ENCODE data around the gene OR10J4.
"Not testable (repeated sequence)": the region's sequence is repeated elsewhere in the genome, so short reads cannot be mapped to it uniquely, and the experiment has no call there.

OR10J4 gene

DNA sequence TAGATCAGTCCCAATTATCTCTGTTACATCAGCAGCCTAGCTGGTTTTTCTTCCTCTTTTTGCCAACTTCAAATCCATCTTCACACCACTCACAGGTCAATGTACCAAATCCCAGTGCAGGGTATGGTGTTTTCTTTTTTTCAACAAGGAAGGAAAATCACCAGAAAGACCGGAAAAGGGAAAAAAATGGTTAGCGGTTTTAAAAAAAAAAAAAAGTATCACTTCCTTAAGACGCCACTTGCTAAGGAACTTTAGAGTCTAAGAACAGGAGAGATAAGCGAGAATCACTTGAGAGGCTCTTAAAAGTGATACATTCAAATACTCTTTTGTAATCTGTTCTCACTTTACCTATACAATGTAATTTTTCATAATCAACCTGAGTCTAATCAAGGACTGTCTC is 4.5 kb downstream of the OR10J4 start:
- TF ChIP-seq, protein P1, sequence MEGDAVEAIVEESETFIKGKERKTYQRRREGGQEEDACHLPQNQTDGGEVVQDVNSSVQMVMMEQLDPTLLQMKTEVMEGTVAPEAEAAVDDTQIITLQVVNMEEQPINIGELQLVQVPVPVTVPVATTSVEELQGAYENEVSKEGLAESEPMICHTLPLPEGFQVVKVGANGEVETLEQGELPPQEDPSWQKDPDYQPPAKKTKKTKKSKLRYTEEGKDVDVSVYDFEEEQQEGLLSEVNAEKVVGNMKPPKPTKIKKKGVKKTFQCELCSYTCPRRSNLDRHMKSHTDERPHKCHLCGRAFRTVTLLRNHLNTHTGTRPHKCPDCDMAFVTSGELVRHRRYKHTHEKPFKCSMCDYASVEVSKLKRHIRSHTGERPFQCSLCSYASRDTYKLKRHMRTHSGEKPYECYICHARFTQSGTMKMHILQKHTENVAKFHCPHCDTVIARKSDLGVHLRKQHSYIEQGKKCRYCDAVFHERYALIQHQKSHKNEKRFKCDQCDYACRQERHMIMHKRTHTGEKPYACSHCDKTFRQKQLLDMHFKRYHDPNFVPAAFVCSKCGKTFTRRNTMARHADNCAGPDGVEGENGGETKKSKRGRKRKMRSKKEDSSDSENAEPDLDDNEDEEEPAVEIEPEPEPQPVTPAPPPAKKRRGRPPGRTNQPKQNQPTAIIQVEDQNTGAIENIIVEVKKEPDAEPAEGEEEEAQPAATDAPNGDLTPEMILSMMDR (IDR thresholded peaks at IDR 0.05; ENCODE audit: low read depth, low read length): no peak
- no peak overlapping the region for H3K4me3 ChIP-seq (ENCODE audit: low read depth, low read length)

DNA sequence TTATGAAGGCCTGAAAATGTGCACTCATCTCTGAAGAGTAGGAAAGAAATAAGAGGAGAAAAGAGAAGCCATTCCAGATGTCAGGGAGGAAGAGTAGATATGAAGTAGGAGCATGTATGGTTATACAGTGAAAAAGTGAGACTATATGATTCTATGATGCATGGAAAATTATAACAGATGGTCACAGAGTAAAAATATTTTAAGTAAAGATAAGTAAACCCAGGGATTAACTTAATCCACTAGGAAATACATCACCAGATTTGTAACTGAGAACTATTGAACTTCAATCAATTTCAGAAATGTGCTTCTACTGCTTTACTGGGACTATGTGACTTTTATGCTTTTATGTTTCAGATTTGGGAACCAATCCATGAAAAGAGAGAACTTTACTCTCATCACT is 7.4 kb downstream of the OR10J4 start, which contains the start of gene OR10J1:
OR10J1 (plus strand) TSS at position 301 of the 400 bp plus-strand sequence; CDS start at position 371, 70 bp downstream.
- TF ChIP-seq, protein P1 (IDR thresholded peaks at IDR 0.05; ENCODE audit: low read depth, low read length): no peak

DNA sequence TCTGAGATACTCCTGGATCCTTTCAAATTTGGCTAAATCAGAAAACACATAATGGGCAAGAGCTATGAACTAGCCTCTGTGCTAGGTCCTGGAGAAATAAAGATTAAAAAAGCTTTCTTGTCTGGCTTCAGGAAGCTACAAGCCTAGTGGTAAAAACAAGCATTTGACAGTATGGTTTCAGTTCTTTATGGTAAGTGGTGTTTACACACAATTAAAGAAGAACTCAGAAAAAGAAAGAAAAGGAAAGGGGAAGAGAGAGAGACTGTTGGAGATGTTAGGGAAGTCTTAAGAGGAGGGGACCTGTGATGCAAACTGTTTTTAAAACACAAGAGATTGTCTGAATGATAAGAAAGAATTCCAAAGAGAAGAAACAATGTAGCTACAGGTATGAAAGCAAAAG is 9.4 kb downstream of the OR10J4 start:
- TF ChIP-seq, protein P1 (IDR thresholded peaks at IDR 0.05; ENCODE audit: low read depth, low read length): no peak
- H3K4me3 ChIP-seq (ENCODE audit: low read depth, low read length): no peak overlapping the region

More for the DNA sequence above, 7.4 kb downstream of the OR10J4 start, which contains the start of gene OR10J1:
- H3K4me3 ChIP-seq (ENCODE audit: low read depth, low read length): no peak within 1 kb of the TSS

- H3K4me3 ChIP-seq (ENCODE audit: low read depth, low read length): no peak overlapping the region
- TF ChIP-seq, protein P1 (IDR thresholded peaks at IDR 0.05; ENCODE audit: low read depth, low read length): no peak
Observed at GRCh38 chr1:159442428-159442827, 10.4 kb downstream of the OR10J4 start.

GRCh38 chr1:159443066-159443750 is 11.2 kb downstream of the OR10J4 start:
- TF ChIP-seq, protein P1 (IDR thresholded peaks at IDR 0.05; ENCODE audit: low read depth, low read length): no peak
- no peak overlapping the region for H3K4me3 ChIP-seq (ENCODE audit: low read depth, low read length)

- no peak overlapping the region for H3K4me3 ChIP-seq (ENCODE audit: low read depth, low read length)
- TF ChIP-seq, protein P1 (IDR thresholded peaks at IDR 0.05; ENCODE audit: low read depth, low read length): no peak
Observed at GRCh38 chr1:159444511-159444910, 12.5 kb downstream of the OR10J4 start.

DNA sequence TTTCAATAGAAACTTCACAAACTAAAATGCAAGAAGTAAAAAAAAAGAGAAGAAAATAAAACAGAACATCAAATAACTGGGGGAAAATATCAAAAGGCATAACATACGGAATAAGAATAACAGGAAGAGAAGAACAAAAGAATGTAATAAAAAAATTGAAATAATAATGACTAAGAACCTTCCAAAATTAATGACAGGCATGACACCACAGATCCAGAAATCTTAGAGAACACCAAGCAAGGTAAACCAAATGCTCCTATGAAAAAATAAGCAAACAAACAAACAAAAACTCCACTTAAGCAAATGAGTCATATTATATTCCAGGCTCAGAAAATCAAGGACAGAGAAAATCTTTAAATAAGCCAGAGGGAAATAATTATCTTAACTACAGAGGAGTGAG is 16.2 kb downstream of the OR10J4 start:
- H3K4me3 ChIP-seq (ENCODE audit: low read depth, low read length): no peak overlapping the region
- TF ChIP-seq, protein P1 (IDR thresholded peaks at IDR 0.05; ENCODE audit: low read depth, low read length): no peak

- not testable (repeated sequence) for H3K4me3 ChIP-seq (ENCODE audit: low read depth, low read length)
Observed at GRCh38 chr1:159449605-159450004, 17.6 kb downstream of the OR10J4 start.

All from WI38 (cell line).